GM18909 (cell line): ENCODE measurements around the gene NCOR2.

Experiments used
- ATAC-seq: cut with Tn5 transposase; IDR thresholded peaks from one replicate; pipeline ENCODE4 v1.9.1; 2021; ENCODE audit warnings: mild to moderate bottlenecking; ENCODE audit not compliant: unreplicated experiment, poor library complexity

The NCOR2 gene

GRCh38 chr12:124562796-124563181, 4.6 kb downstream of the NCOR2 start:
- ATAC-seq: no peak

GRCh38 chr12:124562018-124562795, 5.2 kb downstream of the NCOR2 start:
- ATAC-seq: no peak

GRCh38 chr12:124561231-124561630, 6.2 kb downstream of the NCOR2 start:
- ATAC-seq: no peak

GRCh38 chr12:124560146-124560890, 7.1 kb downstream of the NCOR2 start:
- no peak for ATAC-seq

- no peak for ATAC-seq
These were observed 8.0 kb downstream of the NCOR2 start for GRCh38 chr12:124559182-124560017.

- no peak for ATAC-seq
These were observed 9.1 kb downstream of the NCOR2 start for GRCh38 chr12:124558313-124558712.

- no peak for ATAC-seq
These were observed 9.7 kb downstream of the NCOR2 start for GRCh38 chr12:124557518-124558223.

GRCh38 chr12:124556896-124557501, 10.4 kb downstream of the NCOR2 start:
- no peak for ATAC-seq

GRCh38 chr12:124556074-124556466, 11.3 kb downstream of the NCOR2 start:
- no peak for ATAC-seq

GRCh38 chr12:124555168-124556073, 12.0 kb downstream of the NCOR2 start:
- ATAC-seq: no peak

GRCh38 chr12:124554429-124555029, 12.9 kb downstream of the NCOR2 start:
- no peak for ATAC-seq

GRCh38 chr12:124553862-124554428, 13.5 kb downstream of the NCOR2 start:
- ATAC-seq: no peak

- ATAC-seq: no peak
These were observed 15.9 kb downstream of the NCOR2 start for GRCh38 chr12:124551268-124552144.

- no peak for ATAC-seq
These were observed 17.0 kb downstream of the NCOR2 start for GRCh38 chr12:124550123-124551089.

GRCh38 chr12:124549629-124550028, 17.8 kb downstream of the NCOR2 start:
- ATAC-seq: no peak

- no peak for ATAC-seq
These were observed 18.5 kb downstream of the NCOR2 start for GRCh38 chr12:124548854-124549378.
